SK-MEL-5 (cell line): ENCODE results near the gene RACK1. TPM values are rescaled to one million over a fixed set of nuclear protein-coding genes. Genes with fewer than 3 reads are reported as not detected.
"Not testable (repeated sequence)": the region's sequence is repeated elsewhere in the genome, so short reads cannot be mapped to it uniquely, and the experiment has no call there.

Source experiments
- DNase-seq: peaks from one replicate; pipeline ENCODE4 v3.0.0-alpha.2; 2016; ENCODE audit warnings: low read depth, low spot score
- in situ Hi-C: cut with HindIII; loops from 2 replicates; pipeline ENCODE4 v1.10.0; 2016; ENCODE audit warnings: low sequenced_read_pairs, high pct_unique_total_duplicates, low pct_unique_long_range_greater_than_20kb
- polyA plus RNA-seq, 2 experiments: library from polyadenylated mRNA; depleted of rRNA; stranded (reverse); fragments of >200 nt; gene quantifications; 2 replicates each; pipeline ENCODE4 v1.2.3, GENCODE V29; 2015
- total RNA-seq: library from RNA; depleted of rRNA; stranded (reverse); fragments of >200 nt; shearing (Covaris generic); gene quantifications from 2 replicates; pipeline ENCODE4 v1.2.3, GENCODE V29; 2014; rRNA removed

Gene RACK1
- total RNA-seq, result 4,033 and 4,118 TPM in 2 replicates
- 3,054 and 3,080 TPM in 2 replicates for polyA plus RNA-seq (2015; cell fraction: cytosol; rRNA removed)
- polyA plus RNA-seq (2015; cell fraction: nucleus; rRNA removed), result 1,330 and 1,541 TPM in 2 replicates

DNA sequence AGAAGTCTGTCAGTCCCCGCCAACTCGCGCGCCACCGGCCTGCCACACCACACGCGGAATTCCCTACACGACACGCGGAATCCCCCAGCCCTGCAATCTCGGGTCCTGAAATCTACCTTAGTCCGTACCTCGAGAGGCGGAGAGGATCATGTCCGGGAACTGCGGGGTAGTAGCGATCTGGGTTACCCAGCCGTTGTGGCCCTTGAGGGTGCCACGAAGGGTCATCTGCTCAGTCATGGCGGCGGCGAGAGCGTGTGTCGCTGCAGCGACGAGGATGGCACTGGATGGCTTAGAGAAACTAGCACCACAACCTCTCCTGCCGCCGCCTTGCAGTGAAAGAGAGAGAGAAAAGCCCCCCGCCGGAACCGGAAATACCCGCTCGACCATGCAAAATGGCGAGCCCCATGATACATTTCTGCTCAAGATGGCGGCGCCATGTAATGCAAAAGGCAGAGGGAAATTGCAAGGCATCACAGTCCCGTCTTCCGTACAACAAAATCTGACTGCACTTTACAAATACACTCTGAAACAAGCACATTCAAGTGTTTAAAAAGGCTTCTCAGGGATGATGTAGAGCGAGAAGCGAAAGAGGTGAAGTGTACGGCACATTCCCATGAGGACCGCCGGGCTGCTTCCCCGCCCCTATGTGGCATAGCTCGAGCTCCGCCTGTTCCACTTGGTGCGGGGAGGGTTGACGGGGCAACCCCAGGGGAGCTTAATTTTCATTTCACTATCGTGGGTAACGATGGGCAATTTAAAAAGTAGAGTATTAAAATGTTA is at the start of gene RACK1:
Gene RACK1, minus strand, starts transcription at position 343 of the 780 bp plus-strand sequence. Its CDS starts 106 bp downstream, at position 237.
- DNase-seq, result peak; percentile 87
- in situ Hi-C loops, result no loop called here

DNA sequence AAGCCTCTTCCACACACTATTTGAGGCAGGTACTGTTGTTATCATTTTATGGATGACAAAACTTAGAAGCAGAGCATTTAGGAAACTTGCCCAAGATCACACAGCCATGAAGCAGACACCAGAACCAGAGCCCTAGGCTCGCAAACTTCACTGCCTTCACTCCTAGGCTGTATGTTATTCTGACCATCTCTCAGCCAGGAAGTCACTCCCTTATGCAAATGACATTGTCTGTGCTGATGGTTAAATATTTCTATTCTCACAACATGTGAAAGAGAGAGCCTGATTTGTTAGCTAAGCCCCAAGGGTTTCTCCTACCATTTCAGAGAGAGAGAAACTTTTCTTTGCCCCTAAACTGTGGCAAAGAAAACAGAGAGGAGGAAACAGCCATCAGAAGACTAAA is 43.6 kb upstream of the RACK1 start:
- in situ Hi-C loops, result not testable (repeated sequence)

DNA sequence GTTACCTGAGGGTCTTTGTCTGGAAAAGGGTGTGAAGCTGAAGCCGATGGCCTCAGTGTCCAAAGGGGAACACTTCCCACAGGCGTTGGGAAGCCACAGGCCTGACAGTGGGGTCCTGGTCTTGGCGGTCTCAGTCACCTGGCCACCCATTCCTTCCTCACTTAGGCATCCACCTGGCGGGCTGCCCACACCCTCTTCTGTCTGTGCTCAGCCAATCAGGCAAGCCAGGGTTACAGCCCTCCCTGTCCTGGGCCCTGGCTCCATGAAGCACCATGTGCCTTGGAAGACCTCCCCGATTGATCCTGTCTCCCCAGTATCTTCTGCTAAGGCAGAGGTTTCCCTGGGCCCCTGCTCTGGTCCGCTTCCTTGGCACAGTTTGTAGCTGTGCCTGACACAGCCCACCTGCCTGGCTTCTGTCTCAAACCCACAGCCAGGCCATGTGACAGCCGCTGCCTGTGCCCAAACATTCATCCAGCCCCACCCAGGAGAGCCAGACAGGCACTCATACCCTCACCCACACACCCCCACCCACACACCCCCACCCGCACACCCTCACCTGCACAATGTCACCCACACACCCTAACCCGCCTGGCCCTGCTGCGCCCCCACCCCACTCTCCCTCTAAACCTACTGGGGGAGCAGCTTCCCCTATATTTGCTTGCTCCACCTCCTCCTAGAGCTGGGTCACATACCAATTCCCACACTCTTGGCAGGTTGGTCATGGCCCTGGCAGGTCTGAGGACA is 42.4 kb upstream of the RACK1 start:
- DNase-seq, in situ Hi-C loops: not testable (repeated sequence)

More for the DNA sequence above, 43.6 kb upstream of the RACK1 start:
- not testable (repeated sequence) for DNase-seq

DNA sequence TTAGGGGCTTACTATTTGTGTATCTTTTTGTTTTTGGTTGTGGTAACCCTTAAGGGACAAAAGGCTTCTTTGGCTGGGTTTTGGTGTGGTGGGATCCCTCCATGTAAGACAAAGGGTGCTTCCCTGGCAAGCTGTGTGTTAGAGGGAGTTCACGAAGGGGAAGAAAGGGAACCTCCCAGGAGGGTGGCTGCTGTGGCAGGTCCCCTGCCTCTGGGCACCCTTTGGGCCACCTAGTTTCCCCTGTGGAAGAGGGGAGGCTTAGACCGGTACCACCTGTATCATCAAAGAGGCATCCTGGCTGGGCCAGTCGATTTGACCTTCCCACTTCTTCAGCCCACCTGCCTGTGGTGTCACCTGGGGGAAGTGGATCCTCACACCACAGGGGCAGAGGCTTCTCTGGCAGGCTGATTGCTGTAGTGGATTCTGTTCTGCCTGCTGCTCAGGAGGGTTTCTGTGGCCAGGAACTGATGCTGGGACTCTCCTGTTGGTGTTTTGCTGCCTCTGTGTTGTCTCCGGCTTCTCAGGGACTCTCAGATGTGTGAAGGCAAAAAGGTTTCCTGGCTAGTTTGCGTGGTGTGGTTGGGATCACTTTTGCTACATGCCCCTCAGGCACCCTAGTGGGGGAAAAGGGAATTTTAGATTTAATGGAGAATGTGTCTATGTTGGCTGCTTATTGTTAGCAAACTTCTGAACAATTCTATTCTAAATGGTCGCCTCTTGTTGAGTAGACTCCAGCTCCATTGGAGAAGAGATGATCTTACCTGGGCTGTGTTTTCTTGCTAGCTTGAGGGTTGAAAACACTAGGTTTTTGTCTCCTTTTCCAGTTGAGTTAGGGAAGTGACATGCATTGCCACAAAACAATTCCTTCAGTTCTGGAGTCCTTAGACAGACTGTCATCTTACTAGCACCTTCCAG is 40.4 kb upstream of the RACK1 start:
- DNase-seq, in situ Hi-C loops: not testable (repeated sequence)

DNA sequence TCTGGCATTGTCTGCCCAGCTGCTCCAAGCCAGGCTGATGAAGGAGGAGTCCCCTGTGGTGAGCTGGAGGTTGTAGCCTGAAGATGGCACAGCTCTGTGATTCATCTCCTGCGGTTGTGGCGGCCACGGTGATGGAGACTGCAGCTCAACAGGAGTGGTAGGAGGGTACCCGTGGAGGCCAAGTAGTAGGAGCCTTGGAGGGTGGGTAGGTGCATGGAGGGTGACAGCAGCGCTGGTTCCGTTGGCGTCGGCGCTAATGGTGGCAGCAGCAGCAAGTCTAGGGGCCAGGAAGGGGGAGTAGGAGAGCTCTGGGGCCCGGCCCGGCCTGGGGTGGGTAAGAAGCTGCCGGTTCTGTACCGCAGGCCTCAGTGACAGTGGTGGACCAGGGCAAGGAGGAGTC is 39.6 kb upstream of the RACK1 start:
- DNase-seq, result no peak
- in situ Hi-C loops, result no loop called here

DNA sequence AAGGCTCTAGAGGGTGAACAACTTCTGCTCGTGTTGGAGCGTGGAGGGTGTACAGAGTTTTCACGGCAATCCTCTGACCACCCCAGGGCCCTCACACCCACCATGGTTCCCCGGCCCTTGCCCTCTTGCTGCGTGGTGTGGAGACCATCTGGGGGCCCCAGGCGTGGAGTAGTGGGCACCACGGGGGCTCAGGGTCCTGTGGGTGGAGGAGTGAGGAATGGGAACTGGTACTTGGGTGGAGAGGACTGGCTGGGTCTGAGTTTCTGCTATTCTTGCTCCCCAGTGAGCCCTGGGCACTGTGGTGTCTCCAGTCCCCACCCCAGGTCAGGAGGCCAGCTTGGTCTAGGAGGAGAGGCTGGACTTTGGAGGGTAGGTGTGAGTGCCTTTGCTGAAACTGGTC is 39.2 kb upstream of the RACK1 start:
- in situ Hi-C loops, result no loop called here
- no peak for DNase-seq

DNA sequence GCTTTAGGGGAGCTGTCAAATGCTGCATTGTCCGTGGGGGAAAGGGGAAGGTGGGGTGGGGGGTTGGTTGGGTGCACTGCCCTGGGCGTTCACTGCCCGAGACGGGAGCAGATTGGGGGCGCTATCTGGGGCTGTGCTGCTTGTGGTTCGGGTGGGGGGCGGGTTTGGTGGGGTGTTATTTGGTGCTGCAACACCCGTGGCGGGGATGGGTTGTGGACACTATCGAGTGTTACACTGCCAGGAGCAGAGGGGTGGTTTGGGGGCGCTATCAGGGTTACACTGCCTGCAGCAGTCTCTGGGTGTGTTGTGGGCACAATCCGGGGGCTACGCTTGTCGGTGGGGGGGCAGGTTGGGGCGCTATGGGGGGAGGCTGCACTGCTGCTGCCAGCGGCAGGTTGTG is 38.7 kb upstream of the RACK1 start:
- in situ Hi-C loops, result not testable (repeated sequence)

DNA sequence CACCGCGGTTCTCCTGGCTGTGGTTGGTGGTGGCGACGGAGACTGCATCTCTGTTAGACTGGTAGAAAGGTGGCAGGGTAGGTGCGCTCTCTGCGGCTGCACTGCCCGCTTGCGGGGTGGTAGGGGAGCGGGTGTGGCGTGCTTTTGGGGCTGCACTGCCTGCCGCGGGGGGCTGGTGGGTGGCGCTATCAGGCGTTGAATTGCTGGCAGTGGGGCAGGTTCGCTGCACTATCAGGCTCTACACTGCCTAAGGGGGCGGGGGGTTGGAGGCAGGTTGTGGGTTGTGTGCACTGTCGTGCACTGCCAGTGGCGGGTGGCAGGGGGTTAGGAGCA is 38.2 kb upstream of the RACK1 start:
- in situ Hi-C loops, result no loop called here

More for the DNA sequence above, 38.7 kb upstream of the RACK1 start:
- not testable (repeated sequence) for DNase-seq

DNA sequence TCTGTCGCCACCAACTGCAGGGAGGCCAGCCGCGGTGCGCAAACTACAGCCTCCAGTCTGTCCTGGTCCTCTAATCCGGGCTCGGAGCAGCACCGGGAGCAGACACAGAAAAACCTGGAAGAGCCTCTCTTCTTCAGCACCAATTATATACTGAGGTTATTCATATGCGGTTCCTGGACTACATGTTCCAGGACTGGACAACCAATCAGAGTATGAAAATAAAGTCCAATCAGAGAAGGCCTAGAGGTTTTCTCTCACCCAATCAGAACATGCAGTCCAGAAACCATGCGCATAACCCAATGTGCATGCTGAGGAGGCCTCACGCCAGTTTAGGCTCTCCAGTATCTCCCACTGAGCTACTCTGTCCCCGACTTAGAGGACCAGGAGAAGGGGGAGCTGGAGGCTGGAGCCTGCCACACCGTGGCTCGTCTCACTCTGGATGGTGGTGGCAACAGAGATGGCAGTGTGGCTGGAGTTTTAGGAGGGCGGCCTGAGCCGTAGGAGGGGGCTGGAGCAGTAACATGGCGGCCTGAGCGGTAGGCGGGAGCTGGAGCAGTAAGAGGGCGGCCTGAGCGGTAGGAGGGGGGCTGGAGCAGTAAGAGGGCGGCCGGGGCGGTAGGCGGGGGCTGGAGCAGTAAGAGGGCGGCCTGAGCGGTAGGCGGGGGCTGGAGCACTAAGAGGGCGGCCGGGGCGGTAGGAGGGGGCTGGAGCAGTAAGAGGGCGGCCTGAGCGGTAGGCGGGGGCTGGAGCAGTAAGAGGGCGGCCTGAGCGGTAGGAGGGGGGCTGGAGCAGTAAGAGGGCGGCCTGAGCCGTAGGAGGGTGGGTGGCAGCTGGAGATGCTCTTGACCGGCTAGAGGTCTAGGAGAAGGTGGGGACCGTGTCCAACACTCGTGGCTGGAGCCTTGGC is 37.6 kb upstream of the RACK1 start:
- in situ Hi-C loops, result no loop called here

More for the DNA sequence above, 38.2 kb upstream of the RACK1 start:
- DNase-seq, result no peak

DNA sequence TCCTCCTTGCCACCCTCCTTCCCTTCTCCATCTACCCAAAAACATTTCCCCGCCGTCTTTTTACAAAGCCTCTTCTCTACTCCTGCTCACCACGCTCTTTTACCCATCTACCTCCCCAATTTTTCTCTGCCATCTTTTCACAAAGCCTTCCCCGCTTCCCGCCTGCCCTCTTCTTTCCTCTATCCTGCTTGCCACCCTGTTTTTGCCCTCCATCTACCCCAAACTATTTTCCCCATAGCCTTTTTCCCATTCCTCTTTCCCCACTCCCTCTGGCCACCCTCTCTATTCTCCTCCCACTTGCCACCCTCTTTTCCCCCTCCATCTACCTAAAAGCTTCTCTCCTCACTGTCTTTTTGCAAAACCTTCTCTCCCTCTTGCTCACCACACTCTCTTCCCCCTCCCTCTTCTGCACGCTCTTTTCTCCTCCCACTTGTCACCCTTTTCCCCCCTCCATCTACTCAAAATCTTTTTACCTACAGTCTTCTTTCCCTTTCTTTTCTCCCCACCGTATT is 36.6 kb upstream of the RACK1 start:
- DNase-seq, result no peak
- in situ Hi-C loops, result no loop called here

More for the DNA sequence above, 37.6 kb upstream of the RACK1 start:
- no peak for DNase-seq

DNA sequence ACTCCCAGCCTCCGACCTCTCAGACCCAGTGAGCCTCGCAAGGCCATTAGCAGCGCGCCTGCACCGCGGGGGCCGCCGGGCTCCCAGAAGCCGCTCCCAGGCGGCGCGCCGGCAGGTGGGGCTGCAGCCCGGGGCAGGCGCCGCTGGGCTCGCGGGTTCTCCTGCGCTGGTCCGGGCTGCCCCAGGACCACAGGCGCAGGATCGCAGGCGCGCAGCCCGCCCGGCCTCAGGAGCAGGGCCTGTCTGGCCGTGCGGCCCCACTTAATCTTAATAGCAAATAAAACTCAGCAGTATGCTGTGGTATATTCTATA is 29.7 kb upstream of the RACK1 start:
- in situ Hi-C loops, DNase-seq: not testable (repeated sequence)

DNA sequence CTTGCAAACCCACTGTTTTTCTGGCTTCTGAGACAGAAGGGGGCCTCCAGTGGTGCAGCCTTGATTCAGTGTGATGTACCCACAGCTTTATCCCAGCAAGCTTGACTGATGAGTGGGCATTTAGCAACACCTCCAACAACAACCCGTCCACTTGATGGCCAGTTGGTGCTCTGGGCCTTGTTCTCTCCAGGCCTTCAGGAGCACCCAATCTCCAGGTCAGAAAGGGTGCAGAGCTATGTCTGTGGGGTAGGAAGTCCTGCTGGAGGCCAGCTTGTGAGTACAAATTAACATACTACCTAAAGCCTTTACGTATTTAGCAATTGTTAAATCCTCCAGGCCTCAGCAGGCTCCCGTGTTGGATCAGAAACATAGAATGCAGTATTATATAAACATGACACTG is 27.4 kb upstream of the RACK1 start:
- no peak for DNase-seq
- in situ Hi-C loops, result no loop called here

DNA sequence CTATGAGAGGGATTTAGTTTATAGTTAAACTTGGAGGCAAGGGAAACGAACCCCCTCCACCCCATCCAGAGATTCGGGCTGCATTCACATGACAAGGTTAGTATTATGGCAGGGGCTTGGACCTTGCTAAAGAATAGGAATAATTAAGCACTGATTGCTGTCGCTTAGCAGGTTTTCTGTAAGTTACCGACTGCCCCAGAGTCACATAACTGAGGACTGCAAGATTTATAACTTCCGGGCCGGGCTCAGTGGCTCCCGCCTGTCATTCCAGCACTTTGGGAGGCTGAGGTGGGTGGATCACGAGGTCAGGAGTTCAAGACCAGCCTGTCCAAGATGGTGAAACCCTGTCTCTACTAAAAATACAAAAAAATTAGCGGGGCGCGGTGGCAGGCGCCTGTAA is 24.2 kb upstream of the RACK1 start:
- DNase-seq, result not testable (repeated sequence)

DNA sequence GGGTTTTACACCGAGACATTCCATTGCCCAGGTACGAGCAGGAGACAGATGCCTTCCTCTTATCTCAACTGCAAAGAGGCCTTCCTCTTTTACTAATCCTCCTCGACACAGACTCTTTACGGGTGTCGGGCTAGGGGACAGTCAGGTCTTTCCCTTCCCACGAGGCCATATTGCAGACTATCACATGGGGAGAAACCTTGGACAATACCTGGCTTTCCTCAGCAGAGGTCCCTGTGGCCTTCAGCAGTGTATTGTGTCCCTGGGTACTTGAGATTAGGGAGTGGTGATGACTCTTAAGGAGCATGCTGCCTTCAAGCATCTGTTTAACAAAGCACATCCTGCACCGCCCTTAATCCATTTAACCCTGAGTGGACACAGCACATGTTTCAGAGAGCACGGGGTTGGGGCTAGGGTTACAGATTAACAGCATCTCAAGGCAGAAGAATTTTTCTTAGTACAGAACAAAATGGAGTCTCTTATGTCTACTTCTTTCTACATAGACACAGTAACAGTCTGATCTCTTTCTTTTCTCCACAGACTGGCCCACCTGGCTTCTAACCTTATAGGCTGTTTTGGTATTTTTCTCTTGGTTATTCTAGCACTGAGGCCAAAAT is 23.7 kb upstream of the RACK1 start:
- DNase-seq, in situ Hi-C loops: not testable (repeated sequence)

More for the DNA sequence above, 24.2 kb upstream of the RACK1 start:
- in situ Hi-C loops, result not testable (repeated sequence)

DNA sequence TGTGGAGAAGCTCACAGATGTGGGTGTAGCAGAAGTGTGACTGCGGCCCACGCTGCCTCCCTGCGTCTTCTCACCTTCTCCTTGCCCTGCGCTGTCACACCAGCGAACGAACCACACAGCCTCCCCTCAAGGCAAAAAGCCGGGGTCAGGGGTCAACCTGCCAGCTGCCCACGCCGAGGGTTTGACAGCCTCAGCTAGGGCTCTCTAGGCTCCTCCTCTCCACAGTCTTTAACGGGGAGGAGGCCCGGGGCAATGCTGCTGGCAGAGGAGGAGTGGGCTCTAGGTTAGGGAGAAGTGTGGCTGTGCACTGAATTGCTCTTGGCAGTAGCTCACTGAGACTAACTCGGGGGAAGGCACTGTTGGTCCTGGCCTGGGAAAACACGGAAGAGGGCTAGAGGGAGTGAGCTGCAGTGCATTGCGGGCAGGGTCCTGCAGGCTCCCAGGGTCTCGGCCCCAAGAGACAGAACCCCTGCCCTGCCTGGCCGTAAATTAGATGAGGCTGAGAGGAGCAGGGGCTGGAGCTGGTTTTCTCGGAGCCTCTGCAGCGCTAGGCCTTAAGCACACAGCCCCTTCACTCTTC is 21.5 kb upstream of the RACK1 start:
- no peak for DNase-seq
- in situ Hi-C loops, result no loop called here

DNA sequence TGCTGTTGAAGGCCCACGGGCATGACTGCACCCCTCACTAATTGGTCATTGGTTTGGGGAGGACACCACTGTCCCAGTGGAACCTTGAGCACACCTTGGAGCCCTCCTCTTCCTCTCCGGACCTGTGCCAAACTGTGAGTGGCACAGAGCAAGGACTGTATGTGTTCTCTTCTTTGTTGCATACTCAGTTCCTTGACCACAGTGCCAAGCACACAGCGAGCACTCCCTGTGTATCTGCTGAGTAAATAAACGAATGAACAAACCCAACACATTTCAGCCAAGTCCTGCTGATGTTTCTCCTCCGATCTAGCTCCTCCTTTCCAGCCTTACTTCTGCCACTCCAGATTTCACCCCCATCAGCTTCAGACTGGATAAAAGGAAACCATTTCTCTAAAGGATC is 19.9 kb upstream of the RACK1 start:
- DNase-seq, result no peak
- in situ Hi-C loops, result no loop called here
